ENCODE data around the gene BMERB1. TPM values are rescaled to one million over a fixed set of nuclear protein-coding genes. Genes with fewer than 3 reads are reported as not detected.
"Not testable (repeated sequence)": the region's sequence is repeated elsewhere in the genome, so short reads cannot be mapped to it uniquely, and the experiment has no call there.

The BMERB1 gene
- total RNA-seq, 1 donor: 2.7 TPM

DNA sequence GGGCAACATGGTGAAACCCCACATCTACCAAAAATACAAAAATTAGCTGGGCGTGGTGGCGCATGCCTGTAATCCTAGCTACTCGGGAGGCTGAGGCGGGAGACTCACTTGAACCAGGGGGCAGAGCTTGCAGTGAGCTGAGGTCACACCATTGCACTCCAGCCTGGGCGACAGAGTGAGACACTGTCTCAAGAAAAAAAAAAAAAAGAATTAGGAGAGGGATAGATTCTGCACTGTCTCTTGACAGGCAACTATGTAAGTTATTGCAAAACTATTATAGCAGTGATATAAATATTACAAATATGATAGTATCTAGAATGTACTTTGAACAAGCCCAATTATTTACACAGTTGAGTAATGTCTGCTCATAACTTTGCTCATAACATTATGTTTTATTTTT, 7.8 kb downstream of the BMERB1 start:
- not testable (repeated sequence) for H3K4me1 ChIP-seq (ENCODE audit: insufficient read depth, low read length); H3K27me3 ChIP-seq (ENCODE audit: insufficient read depth, low read length); H3K4me3 ChIP-seq (ENCODE audit: low read length); H3K9me3 ChIP-seq (ENCODE audit: low read depth, low read length)

DNA sequence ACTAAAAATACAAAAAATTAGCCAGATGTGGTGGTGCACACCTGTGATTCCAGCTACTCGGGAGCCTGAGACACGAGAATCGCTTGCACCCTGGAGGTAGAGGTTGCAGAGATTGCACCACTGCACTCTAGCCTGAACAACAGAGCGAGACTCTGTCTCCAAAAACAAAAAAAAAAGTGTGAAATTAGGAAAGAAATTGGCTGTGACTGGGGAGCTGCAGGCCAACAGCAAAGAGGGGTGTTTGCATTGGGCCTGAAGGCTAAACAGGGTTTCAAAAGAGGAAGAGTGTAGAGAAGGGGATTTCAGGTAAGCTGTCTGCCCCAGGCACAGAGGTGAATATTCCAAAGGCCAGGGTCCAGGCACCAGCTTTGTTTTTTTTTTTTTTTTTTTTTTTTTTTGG, 9.4 kb downstream of the BMERB1 start:
- Histone ChIP-seq H3K4me3 (ENCODE audit: low read length) (no peak overlapping the region), H3K9me3 (ENCODE audit: low read depth, low read length) (no peaks in the 10 kb centered on the region), H3K27me3 (ENCODE audit: insufficient read depth, low read length) (no peaks in the 10 kb centered on the region), H3K4me1 (ENCODE audit: insufficient read depth, low read length) (no peaks in the 10 kb centered on the region)

DNA sequence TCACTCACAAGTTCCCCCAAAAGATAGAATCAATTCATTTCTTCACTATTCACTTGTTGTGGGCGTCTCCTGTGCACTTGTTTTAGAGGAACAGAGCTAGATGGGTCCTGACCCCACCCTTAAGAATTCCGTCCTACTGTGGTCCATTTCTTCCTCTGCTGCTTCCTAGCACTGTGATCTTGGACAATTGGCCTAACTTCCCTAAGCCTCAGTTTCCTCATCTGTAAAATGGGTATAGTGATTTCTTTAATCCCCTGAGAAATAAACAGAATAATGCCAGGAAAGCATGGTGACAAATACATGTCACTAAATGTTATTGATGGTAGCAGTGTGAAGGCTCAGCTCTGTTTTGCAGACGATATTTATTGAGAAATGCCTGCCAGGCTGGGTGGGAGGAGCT, 9.9 kb downstream of the BMERB1 start:
- H3K9me3 ChIP-seq (ENCODE audit: low read depth, low read length): no peaks in the 10 kb centered on the region
- H3K27me3 ChIP-seq (ENCODE audit: insufficient read depth, low read length): no peaks in the 10 kb centered on the region
- no peak overlapping the region for H3K4me3 ChIP-seq (ENCODE audit: low read length)
- no peaks in the 10 kb centered on the region for H3K4me1 ChIP-seq (ENCODE audit: insufficient read depth, low read length)

DNA sequence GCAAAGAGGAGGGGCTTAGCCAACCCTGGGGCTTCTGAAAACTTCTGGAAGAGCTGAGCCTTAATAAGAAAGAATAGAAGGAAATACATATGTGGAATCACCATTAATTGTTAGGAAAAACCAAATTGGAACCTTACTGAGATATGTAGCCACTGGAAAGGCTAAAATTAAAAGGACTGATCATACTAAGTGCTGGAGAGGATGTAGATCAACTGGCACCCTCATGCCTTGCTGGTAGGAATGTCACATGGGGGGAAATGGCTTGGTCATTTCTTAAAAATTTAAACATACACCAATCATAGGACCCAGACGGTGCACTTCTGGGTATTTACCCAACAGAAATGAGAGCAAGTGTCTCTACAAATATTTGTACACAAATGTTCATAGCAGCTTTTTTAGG, 11.1 kb downstream of the BMERB1 start:
- H3K9me3 ChIP-seq (ENCODE audit: low read depth, low read length): no peaks in the 10 kb centered on the region
- no peaks in the 10 kb centered on the region for H3K27me3 ChIP-seq (ENCODE audit: insufficient read depth, low read length)
- no peak overlapping the region for H3K4me3 ChIP-seq (ENCODE audit: low read length)
- H3K4me1 ChIP-seq (ENCODE audit: insufficient read depth, low read length): no peaks in the 10 kb centered on the region

DNA sequence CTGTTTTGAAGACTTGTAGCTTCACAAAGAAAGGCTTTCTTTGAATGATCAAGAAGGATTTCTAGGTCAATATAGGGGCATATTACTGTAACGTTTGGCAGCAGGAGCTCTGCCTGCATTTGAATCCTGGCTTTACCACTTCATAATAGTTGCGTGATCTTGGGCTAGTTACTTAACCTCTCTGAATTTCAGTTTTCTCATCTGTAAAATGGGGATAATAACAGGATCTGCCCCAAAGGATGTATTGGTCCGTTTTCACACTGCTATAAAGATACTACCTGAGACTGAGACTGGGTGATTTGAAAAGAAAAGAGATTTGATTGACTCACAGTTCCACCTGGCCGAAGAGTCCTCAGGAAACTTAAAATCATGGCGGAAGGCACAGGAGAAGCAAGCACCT, 12.5 kb downstream of the BMERB1 start:
- H3K27me3 ChIP-seq (ENCODE audit: insufficient read depth, low read length): no peaks in the 10 kb centered on the region
- H3K4me1 ChIP-seq (ENCODE audit: insufficient read depth, low read length): no peaks in the 10 kb centered on the region
- no peak overlapping the region for H3K4me3 ChIP-seq (ENCODE audit: low read length)
- no peaks in the 10 kb centered on the region for H3K9me3 ChIP-seq (ENCODE audit: low read depth, low read length)

DNA sequence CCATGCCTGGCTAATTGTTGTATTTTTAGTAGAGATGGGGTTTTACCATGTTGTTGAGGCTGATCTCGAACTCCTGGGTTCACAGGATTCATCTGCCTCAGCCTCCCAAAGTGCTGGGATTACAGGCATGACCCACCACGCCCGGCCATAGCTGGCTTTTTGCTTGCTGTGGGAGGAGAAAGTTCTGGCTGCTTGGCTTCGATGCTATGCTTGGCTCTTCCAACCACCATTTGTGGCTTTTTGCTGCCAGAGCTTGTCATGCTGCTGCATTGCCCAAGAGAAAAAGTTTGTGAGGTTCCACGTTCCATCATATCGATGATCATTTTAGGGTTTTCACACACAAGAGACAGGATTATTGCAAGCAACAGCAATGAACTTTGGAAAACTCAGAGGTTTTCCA, 16.2 kb downstream of the BMERB1 start:
- H3K9me3 ChIP-seq (ENCODE audit: low read depth, low read length): no peaks in the 10 kb centered on the region
- no peak overlapping the region for H3K4me3 ChIP-seq (ENCODE audit: low read length)
- no peaks in the 10 kb centered on the region for H3K4me1 ChIP-seq (ENCODE audit: insufficient read depth, low read length)
- H3K27me3 ChIP-seq (ENCODE audit: insufficient read depth, low read length): no peaks in the 10 kb centered on the region

DNA sequence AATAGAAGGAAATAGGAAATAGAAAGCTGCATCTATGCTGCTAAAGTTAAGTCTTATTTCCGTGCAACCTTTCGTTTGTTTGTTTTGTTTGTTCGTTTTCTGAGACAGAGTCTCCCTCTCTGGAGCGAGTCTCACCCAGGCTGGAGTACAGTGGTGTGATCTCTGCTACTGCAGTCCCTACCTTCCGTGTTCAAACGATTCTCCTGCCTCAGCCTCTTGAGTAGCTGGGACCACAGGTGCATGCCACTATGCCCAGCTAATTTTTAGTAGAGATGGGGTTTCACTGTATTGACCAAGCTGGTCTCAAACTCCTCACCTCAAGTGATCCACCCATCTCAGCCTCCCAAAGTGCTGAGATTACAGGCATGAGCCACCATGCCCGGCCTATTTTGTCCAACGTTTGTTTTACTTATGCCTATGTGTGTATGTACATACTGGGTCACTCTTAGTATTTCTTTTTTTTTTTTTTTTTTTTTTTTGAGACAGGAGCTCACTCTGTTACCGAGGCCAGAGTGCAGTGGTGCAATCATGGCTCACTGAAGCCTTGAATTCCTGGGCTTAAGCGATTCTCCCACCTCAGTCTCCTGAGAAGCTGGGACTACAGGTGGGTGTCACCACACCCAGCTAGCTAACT, 16.8 kb downstream of the BMERB1 start:
- Histone ChIP-seq H3K9me3 (ENCODE audit: low read depth, low read length) (no peaks in the 10 kb centered on the region), H3K4me1 (ENCODE audit: insufficient read depth, low read length) (no peaks in the 10 kb centered on the region), H3K27me3 (ENCODE audit: insufficient read depth, low read length) (no peaks in the 10 kb centered on the region), H3K4me3 (ENCODE audit: low read length) (no peak overlapping the region)

DNA sequence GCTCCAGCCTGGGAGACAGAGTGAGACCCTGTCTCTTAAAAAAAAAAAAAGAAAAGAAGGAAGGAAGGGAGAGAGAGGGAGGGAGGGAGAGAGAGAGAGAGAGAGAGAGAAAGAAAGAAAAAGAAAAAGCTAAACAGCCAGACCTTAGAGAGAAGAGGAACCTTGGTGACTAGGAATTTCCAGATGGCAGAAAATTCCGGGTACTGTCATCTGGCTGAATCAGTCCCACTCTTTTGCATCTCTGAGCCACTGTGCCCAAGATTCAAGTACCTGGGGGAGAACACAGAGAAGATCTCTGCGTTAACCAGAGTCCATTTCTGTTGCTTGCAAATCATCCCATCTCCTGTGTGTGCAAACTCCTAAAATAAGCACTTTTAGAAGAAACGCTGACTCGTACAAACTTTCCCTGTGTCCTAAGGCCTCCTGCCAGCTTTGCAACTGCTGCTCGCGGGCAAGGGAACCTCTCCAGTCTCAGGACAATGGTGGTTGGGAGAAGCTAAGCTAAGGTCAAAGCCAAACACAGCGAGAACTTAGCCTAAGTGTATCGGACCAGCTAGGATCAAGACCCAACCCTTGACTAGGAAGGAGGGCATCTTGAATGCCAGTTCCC, 18.0 kb downstream of the BMERB1 start:
- Histone ChIP-seq H3K4me3 (ENCODE audit: low read length) (no peak overlapping the region), H3K27me3 (ENCODE audit: insufficient read depth, low read length) (no peaks in the 10 kb centered on the region), H3K4me1 (ENCODE audit: insufficient read depth, low read length) (no peaks in the 10 kb centered on the region), H3K9me3 (ENCODE audit: low read depth, low read length) (no peaks in the 10 kb centered on the region)

DNA sequence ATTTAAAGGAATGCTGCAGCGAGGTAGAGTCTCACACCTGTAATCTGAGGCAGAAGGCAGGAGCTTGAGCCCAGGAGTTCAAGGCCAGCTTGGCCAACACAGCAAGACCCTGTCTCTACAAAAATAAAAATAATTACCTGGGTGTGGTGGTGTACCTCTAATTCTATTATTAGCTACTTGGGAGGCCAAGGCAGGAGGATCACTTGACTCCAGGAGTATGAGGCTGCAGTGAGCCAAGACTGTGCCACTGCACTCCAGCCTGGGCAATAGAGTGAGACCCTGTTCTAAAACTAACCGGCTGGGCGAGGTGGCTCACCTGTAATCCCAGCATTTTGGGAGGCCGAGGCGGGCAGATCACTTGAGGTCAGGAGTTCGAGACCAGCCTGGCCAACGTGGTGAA, 18.9 kb downstream of the BMERB1 start:
- not testable (repeated sequence) for H3K9me3 ChIP-seq (ENCODE audit: low read depth, low read length); H3K27me3 ChIP-seq (ENCODE audit: insufficient read depth, low read length); H3K4me1 ChIP-seq (ENCODE audit: insufficient read depth, low read length); H3K4me3 ChIP-seq (ENCODE audit: low read length)

DNA sequence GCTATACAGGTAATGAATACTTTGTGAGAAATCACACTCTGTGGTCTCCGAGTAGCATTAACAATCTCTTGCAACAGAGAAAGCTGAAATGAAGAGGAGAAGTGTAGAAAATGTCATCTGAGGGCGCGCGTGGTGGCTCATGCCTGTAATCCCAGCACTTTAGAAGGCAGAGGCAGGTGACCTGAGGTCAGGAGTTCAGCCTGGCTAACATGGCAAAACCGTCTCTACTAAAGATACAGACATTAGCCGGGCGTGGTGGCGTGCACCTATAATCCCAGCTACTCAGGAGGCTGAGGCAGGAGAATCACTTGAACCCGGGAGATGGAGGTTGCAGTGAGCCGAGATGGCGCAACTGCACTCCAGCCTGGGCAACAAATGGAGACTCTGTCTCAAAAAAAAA, 20.5 kb downstream of the BMERB1 start:
- not testable (repeated sequence) for H3K27me3 ChIP-seq (ENCODE audit: insufficient read depth, low read length); H3K4me1 ChIP-seq (ENCODE audit: insufficient read depth, low read length); H3K9me3 ChIP-seq (ENCODE audit: low read depth, low read length); H3K4me3 ChIP-seq (ENCODE audit: low read length)

DNA sequence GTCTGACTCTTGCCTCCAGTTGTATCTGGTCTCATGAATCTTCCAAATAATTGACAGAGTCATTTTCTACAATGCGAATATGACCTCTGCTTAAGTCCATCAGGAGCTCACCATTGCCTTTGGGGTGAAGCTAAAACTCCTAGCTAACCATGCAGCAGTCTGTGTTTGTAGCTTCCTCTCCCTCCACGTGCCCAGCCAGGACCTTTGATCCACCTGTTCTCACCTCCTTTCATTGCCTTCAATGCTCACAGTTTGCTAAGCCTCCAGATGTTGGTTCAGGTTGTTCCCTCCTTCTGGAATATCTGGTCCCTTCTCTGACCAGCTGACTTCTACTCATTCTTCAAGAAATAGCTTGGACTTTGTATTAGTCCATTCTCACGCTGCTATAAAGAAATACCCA, 23.0 kb downstream of the BMERB1 start:
- Histone ChIP-seq H3K27me3 (ENCODE audit: insufficient read depth, low read length) (no peaks in the 10 kb centered on the region), H3K4me1 (ENCODE audit: insufficient read depth, low read length) (no peaks in the 10 kb centered on the region), H3K4me3 (ENCODE audit: low read length) (no peak overlapping the region), H3K9me3 (ENCODE audit: low read depth, low read length) (no peaks in the 10 kb centered on the region)

DNA sequence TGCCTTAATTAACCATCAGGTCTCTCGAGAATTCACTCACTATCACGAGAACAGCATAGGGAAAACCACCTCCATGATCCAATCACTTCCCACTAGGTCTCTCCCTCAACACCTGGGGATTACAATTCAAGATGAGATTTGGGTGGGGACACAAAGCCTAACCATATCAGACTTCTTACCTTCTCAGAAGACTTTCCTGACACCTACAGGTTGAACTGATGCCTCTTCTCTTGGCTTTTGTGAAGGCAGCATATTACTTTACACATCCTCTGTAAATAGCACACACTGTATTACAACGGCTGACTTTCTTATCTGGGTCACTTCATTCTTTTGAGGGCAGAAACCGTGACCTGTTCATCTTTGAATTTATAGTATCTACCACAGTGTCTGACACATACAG, 23.6 kb downstream of the BMERB1 start:
- Histone ChIP-seq H3K4me3 (ENCODE audit: low read length) (no peak overlapping the region), H3K4me1 (ENCODE audit: insufficient read depth, low read length) (no peaks in the 10 kb centered on the region), H3K27me3 (ENCODE audit: insufficient read depth, low read length) (no peaks in the 10 kb centered on the region), H3K9me3 (ENCODE audit: low read depth, low read length) (no peaks in the 10 kb centered on the region)

DNA sequence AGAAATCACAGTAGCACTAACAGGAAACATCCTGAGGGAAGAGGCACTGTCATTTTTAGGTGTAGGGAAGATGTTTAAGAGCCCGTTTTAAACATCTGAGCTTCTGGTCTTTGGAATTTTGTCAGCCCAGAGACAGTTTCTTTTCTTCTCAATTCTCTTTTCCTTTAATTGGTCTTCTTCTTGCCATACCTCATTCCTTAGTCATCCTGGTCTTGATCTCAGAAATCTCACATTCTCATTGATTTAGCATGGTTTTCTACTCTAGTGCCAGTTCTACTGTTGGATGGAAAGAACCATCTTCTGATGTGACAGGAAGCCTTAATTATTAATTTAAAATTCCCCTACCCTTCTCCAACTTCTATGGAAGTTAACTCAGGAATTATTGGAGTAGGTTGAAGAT, 25.4 kb downstream of the BMERB1 start:
- no peak overlapping the region for H3K4me3 ChIP-seq (ENCODE audit: low read length)
- H3K4me1 ChIP-seq (ENCODE audit: insufficient read depth, low read length): no peaks in the 10 kb centered on the region
- no peaks in the 10 kb centered on the region for H3K27me3 ChIP-seq (ENCODE audit: insufficient read depth, low read length)
- H3K9me3 ChIP-seq (ENCODE audit: low read depth, low read length): no peaks in the 10 kb centered on the region

DNA sequence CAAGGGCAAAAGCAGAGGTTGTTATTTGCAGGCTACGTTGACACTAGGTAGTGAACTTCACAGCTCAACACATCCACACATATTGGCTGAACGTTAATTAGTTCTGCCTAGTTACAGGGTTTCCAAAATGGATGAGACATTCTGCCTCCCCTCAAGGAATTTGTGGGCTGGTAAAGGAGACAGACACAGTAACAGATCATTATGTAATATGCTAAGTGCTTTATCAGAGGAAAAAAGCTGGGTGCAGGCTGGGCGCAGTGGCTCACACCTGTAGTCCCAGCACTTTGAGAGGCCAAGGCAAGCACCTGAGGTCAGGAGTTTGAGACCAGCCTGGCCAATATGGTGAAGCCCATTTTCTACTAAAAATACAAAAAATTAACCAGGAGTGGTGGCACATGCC, 26.2 kb downstream of the BMERB1 start:
- H3K27me3 ChIP-seq (ENCODE audit: insufficient read depth, low read length): no peaks in the 10 kb centered on the region
- H3K4me1 ChIP-seq (ENCODE audit: insufficient read depth, low read length): no peaks in the 10 kb centered on the region
- H3K9me3 ChIP-seq (ENCODE audit: low read depth, low read length): no peaks in the 10 kb centered on the region
- H3K4me3 ChIP-seq (ENCODE audit: low read length): no peak overlapping the region

DNA sequence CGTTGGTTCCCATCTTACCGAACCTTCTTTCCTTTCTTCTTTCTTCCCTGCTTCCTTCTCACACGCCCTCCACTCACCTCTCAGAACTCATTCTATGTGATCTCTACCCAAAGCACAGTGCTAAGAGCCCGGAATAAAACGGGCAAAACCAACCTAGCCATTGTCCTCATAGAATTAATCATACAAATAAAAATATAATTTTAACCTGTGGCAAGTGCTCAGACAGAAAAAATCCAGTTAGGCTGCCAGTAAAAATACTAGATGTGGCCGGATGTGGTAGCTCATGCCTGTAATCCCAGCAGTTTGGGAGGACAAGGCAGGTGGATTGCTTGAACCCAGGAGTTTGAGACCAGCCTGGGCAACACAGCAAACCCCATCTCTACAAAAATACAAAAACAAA, 27.0 kb downstream of the BMERB1 start:
- no peaks in the 10 kb centered on the region for H3K27me3 ChIP-seq (ENCODE audit: insufficient read depth, low read length)
- no peaks in the 10 kb centered on the region for H3K9me3 ChIP-seq (ENCODE audit: low read depth, low read length)
- H3K4me3 ChIP-seq (ENCODE audit: low read length): no peak overlapping the region
- H3K4me1 ChIP-seq (ENCODE audit: insufficient read depth, low read length): no peaks in the 10 kb centered on the region

DNA sequence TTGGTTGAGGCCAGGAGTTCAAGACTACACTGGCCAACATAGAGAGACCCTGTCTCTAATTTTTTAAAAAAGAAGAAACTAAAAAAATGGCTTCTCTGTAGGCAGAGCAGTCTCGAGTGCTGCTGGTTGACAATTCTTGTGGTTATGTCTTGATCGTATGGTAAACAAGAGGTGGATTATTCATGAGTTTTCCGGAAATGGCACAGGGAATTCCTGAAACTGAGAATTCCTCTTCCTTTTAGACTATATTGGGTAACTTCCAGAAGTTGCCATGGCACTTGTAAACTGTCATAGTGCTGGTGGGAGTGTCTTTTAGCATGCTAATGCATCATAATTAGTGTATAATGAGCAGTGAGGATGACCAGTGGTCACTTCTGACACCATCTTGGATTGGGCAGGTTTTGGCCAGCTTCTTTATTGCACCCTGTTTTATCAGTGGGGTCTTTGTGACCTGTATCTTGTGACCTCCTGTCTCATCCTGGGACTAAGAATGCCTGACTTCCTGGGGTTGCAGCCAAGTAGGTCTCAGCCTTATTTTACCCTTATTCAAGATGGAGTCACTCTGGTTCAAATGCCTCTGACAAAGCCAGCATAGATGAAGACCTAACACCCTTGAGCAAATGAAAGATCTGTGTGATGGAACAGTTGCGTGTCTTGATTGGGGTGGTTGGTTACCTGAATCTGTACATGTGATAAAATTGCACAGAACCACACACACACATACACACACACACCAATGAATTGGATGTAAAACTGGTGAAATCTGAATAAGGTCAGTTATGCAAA, 30.2 kb downstream of the BMERB1 start:
- peaks cover 8% of the 10 kb centered on the region for H3K9me3 ChIP-seq (ENCODE audit: low read depth, low read length)
- H3K4me3 ChIP-seq (ENCODE audit: low read length): no peak overlapping the region
- H3K27me3 ChIP-seq (ENCODE audit: insufficient read depth, low read length): no peaks in the 10 kb centered on the region
- H3K4me1 ChIP-seq (ENCODE audit: insufficient read depth, low read length): no peaks in the 10 kb centered on the region

Measured in mononuclear cell (primary cell).